DND-41 (cell line): ENCODE data around the gene SLC16A14.

ENCODE experiments used
- ATAC-seq: fragments of 200-7000 bp; cut with Tn5 transposase; 3 replicates; pipeline ENCODE4 v1.9.1; 2021; ENCODE audit warnings: low read depth; ENCODE audit not compliant: insufficient read depth
- DNase-seq: peaks from one replicate; pipeline ENCODE4 v3.0.0-alpha.2; 2020
- H2AFZ ChIP-seq: 2 replicates; pipeline ENCODE4 v1.6.0; 2012; ENCODE audit warnings: low read depth, low read length
- H3K27ac ChIP-seq: 2 replicates; pipeline ENCODE4 v1.5.1; 2012; ENCODE audit warnings: low read length, inconsistent platforms
- H3K27me3 ChIP-seq: fragments of 200-600 bp; sonication (generic); 2 replicates; pipeline ENCODE4 v1.6.0; 2012; ENCODE audit warnings: low read length, mild to moderate bottlenecking, inconsistent platforms; ENCODE audit not compliant: insufficient read depth, poor library complexity
- H3K36me3 ChIP-seq: 2 replicates; pipeline ENCODE4 v1.5.1; 2012; ENCODE audit warnings: low read length, inconsistent platforms; ENCODE audit not compliant: insufficient read depth
- H3K4me1 ChIP-seq: 2 replicates; pipeline ENCODE4 v1.5.1; 2012; ENCODE audit warnings: mild to moderate bottlenecking, low read length; ENCODE audit not compliant: insufficient read depth
- H3K4me2 ChIP-seq: 2 replicates; pipeline ENCODE4 v1.6.0; 2012; ENCODE audit warnings: mild to moderate bottlenecking, moderate library complexity, low read length, inconsistent platforms; ENCODE audit not compliant: insufficient read depth
- H3K4me3 ChIP-seq, 2 experiments: fragments of 200-600 bp in 1 of 2; shearing (Covaris generic) in 1 of 2; 2 replicates each; pipeline ENCODE4 v1.5.1; 2012 to 2016; ENCODE audit warnings: inconsistent platforms in 2 of 2, low read length in 2 of 2, mild to moderate bottlenecking in 2 of 2, low read depth in 1 of 2, moderate library complexity in 1 of 2
- H3K79me2 ChIP-seq: 2 replicates; pipeline ENCODE4 v1.6.0; 2012; ENCODE audit warnings: low read length, inconsistent platforms; ENCODE audit not compliant: insufficient read depth
- H3K9ac ChIP-seq: 2 replicates; pipeline ENCODE4 v1.6.0; 2012; ENCODE audit warnings: low read depth, mild to moderate bottlenecking, inconsistent platforms, low read length, moderate library complexity
- H3K9me3 ChIP-seq: 2 replicates; pipeline ENCODE4 v1.5.1; 2012; ENCODE audit warnings: low read length, moderate library complexity, mild to moderate bottlenecking, inconsistent platforms; ENCODE audit not compliant: insufficient read depth, severe bottlenecking
- H4K20me1 ChIP-seq: 2 replicates; pipeline ENCODE4 v1.6.0; 2012; ENCODE audit warnings: low read length; ENCODE audit not compliant: insufficient read depth
- EZH2 ChIP-seq: IDR thresholded peaks from 3 replicates; pipeline ENCODE4 v1.6.1; 2012; ENCODE audit warnings: borderline replicate concordance, low read depth, mild to moderate bottlenecking, moderate library complexity, low read length, inconsistent platforms; ENCODE audit not compliant: severe bottlenecking
- TF ChIP-seq, protein P1 (sequence below): IDR thresholded peaks from 2 replicates; pipeline ENCODE4 v1.5.1; 2012; ENCODE audit warnings: borderline replicate concordance, low read length, moderate library complexity, mild to moderate bottlenecking; ENCODE audit not compliant: poor library complexity, severe bottlenecking; ENCODE audit errors: extremely low read depth

Gene SLC16A14

GRCh38 chr2:230076819-230077218 lies 8.1 kb upstream of the SLC16A14 start:
- peaks cover 3% of the 10 kb centered on the region for H3K27me3 ChIP-seq
- H3K4me1 ChIP-seq, result no peaks in the 10 kb centered on the region
- no peak overlapping the region for H3K4me3 ChIP-seq
- H3K79me2 ChIP-seq, result no peaks in the 10 kb centered on the region
- H3K9me3 ChIP-seq, result no peaks in the 10 kb centered on the region
- no peak for ATAC-seq
- no peak for DNase-seq
- no peak overlapping the region for H2AFZ ChIP-seq
- H3K4me2 ChIP-seq, result no peak overlapping the region
- H3K36me3 ChIP-seq, result no peaks in the 10 kb centered on the region
- TF ChIP-seq, protein P1, sequence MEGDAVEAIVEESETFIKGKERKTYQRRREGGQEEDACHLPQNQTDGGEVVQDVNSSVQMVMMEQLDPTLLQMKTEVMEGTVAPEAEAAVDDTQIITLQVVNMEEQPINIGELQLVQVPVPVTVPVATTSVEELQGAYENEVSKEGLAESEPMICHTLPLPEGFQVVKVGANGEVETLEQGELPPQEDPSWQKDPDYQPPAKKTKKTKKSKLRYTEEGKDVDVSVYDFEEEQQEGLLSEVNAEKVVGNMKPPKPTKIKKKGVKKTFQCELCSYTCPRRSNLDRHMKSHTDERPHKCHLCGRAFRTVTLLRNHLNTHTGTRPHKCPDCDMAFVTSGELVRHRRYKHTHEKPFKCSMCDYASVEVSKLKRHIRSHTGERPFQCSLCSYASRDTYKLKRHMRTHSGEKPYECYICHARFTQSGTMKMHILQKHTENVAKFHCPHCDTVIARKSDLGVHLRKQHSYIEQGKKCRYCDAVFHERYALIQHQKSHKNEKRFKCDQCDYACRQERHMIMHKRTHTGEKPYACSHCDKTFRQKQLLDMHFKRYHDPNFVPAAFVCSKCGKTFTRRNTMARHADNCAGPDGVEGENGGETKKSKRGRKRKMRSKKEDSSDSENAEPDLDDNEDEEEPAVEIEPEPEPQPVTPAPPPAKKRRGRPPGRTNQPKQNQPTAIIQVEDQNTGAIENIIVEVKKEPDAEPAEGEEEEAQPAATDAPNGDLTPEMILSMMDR, result no peak
- no peak for TF ChIP-seq EZH2
- no peaks in the 10 kb centered on the region for H4K20me1 ChIP-seq
- no peak overlapping the region for H3K9ac ChIP-seq
- no peak overlapping the region for H3K27ac ChIP-seq

- Histone ChIP-seq H3K79me2 (no peaks in the 10 kb centered on the region), H3K4me3 (no peak overlapping the region), H3K27ac (no peak overlapping the region), H3K9ac (no peak overlapping the region), H3K4me2 (no peak overlapping the region), H2AFZ (no peak overlapping the region), H3K36me3 (no peaks in the 10 kb centered on the region), H3K4me1 (no peaks in the 10 kb centered on the region), H3K27me3 (peaks cover 3% of the 10 kb centered on the region), H4K20me1 (no peaks in the 10 kb centered on the region), H3K9me3 (no peaks in the 10 kb centered on the region)
- TF ChIP-seq EZH2, result no peak
- no peak for ATAC-seq
- DNase-seq, result no peak
Measured at GRCh38 chr2:230075988-230076631, 7.4 kb upstream of the SLC16A14 start.

GRCh38 chr2:230071421-230071820 lies 2.7 kb upstream of the SLC16A14 start:
- H3K9me3 ChIP-seq, result no peaks in the 10 kb centered on the region
- no peak overlapping the region for H3K9ac ChIP-seq
- H3K36me3 ChIP-seq, result no peaks in the 10 kb centered on the region
- no peak overlapping the region for H3K4me3 ChIP-seq
- H3K4me1 ChIP-seq, result peaks cover 19% of the 10 kb centered on the region
- TF ChIP-seq, protein P1, result no peak
- TF ChIP-seq EZH2, result no peak
- peaks cover 30% of the 10 kb centered on the region for H3K27me3 ChIP-seq
- H2AFZ ChIP-seq, result no peak overlapping the region
- no peak overlapping the region for H3K27ac ChIP-seq
- H3K4me2 ChIP-seq, result no peak overlapping the region
- ATAC-seq, result no peak
- DNase-seq, result no peak
- no peaks in the 10 kb centered on the region for H3K79me2 ChIP-seq
- H4K20me1 ChIP-seq, result no peaks in the 10 kb centered on the region

DNA sequence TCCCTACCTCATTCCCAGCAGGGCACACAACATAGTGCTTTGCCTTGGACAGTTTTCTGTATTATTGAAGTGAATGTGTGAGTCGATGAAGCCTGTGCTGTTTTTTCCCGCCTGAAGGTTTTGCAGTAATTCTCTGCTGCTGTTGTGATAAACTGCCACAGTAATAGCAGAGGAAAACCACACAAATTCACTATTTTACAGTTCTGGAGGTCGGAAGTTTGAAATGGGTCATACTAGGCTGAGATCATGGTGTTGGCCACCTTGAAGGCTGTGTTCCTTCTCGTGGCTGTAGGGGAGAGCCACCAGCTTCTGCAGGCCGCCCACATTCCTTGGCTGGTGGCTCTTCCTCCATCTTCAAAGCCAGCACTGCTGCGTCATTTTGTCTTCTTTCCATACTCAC lies 678 bp upstream of the SLC16A14 start:
- H3K9ac ChIP-seq, result no peak overlapping the region
- H3K27ac ChIP-seq, result no peak overlapping the region
- no peaks in the 10 kb centered on the region for H4K20me1 ChIP-seq
- TF ChIP-seq, protein P1, result no peak
- TF ChIP-seq EZH2, result no peak
- H3K79me2 ChIP-seq, result no peaks in the 10 kb centered on the region
- ATAC-seq (no peak), DNase-seq (no peak)
- H3K4me3 ChIP-seq, result no peak overlapping the region
- no peak overlapping the region for H2AFZ ChIP-seq
- peaks cover 30% of the 10 kb centered on the region for H3K27me3 ChIP-seq
- no peak overlapping the region for H3K4me2 ChIP-seq
- peaks cover 19% of the 10 kb centered on the region for H3K4me1 ChIP-seq
- no peaks in the 10 kb centered on the region for H3K36me3 ChIP-seq
- H3K9me3 ChIP-seq, result no peaks in the 10 kb centered on the region
